Medulla oblongata (tissue), 1 donor: ENCODE data around the gene SLC12A3.

ENCODE experiments used
- DNase-seq: peaks from one replicate; pipeline ENCODE4 v3.0.0-alpha.2; 2015; ENCODE audit errors: extremely low spot score

The SLC12A3 gene

GRCh38 chr16:56847173-56847910 lies 17.7 kb upstream of the SLC12A3 start:
- DNase-seq: peak; percentile 48

GRCh38 chr16:56848029-56848936 lies 16.7 kb upstream of the SLC12A3 start:
- peak; percentile 64 for DNase-seq

GRCh38 chr16:56848955-56849689 lies 15.9 kb upstream of the SLC12A3 start:
- DNase-seq: no peak

- no peak for DNase-seq
Observed at GRCh38 chr16:56849690-56850680, 15.0 kb upstream of the SLC12A3 start.

GRCh38 chr16:56851671-56852400 lies 13.2 kb upstream of the SLC12A3 start:
- DNase-seq: no peak

GRCh38 chr16:56852401-56852730 lies 12.6 kb upstream of the SLC12A3 start:
- DNase-seq: no peak

GRCh38 chr16:56852968-56853367 lies 12.0 kb upstream of the SLC12A3 start:
- DNase-seq: no peak

- DNase-seq: no peak
Observed at GRCh38 chr16:56855201-56855600, 9.8 kb upstream of the SLC12A3 start.

- no peak for DNase-seq
Observed at GRCh38 chr16:56855946-56856345, 9.1 kb upstream of the SLC12A3 start.

GRCh38 chr16:56856876-56857447 lies 8.0 kb upstream of the SLC12A3 start:
- DNase-seq: no peak

- DNase-seq: no peak
Observed at GRCh38 chr16:56858374-56858773, 6.6 kb upstream of the SLC12A3 start.

- DNase-seq: no peak
Observed at GRCh38 chr16:56859636-56860035, 5.4 kb upstream of the SLC12A3 start.

GRCh38 chr16:56860226-56861020 lies 4.6 kb upstream of the SLC12A3 start:
- no peak for DNase-seq

- DNase-seq: no peak
Observed at GRCh38 chr16:56861092-56861610, 3.9 kb upstream of the SLC12A3 start.

- no peak for DNase-seq
Observed at GRCh38 chr16:56861756-56862155, 3.3 kb upstream of the SLC12A3 start.

GRCh38 chr16:56862776-56863175 lies 2.2 kb upstream of the SLC12A3 start:
- DNase-seq: peak; percentile 24

GRCh38 chr16:56865394-56866062 lies 521 bp downstream of the SLC12A3 start:
- DNase-seq: no peak
